Prostate gland (tissue), 2 donors: ENCODE measurements around the gene POSTN. TPM values are rescaled to one million over a fixed set of nuclear protein-coding genes. Genes with fewer than 3 reads are reported as not detected.

Experiments
- DNase-seq: peaks from one replicate; pipeline ENCODE4 v3.0.0-alpha.2; 2019; ENCODE audit warnings: low spot score
- H3K27ac ChIP-seq, 2 donors: fragments of 200-600 bp; sonication (generic); 2 replicates each; pipeline ENCODE4 v1.5.1; 2017 to 2019
- H3K27me3 ChIP-seq: fragments of 200-600 bp; sonication (generic); replicated peaks from 2 replicates; pipeline ENCODE4 v1.5.1; 2019; ENCODE audit not compliant: insufficient read depth
- H3K36me3 ChIP-seq, 2 donors: fragments of 200-600 bp; sonication (generic); 1 replicate in 1 of 2; 2 replicates in 1 of 2; pipeline versions ENCODE4 v1.5.1 to v1.8.1; 2017 to 2019
- H3K4me1 ChIP-seq: fragments of 200-600 bp; sonication (generic); replicated peaks from 2 replicates; pipeline ENCODE4 v1.5.1; 2019
- H3K4me3 ChIP-seq, 2 donors: fragments of 200-600 bp; sonication (generic); 2 replicates each; pipeline ENCODE4 v1.5.1; 2017 to 2019
- H3K9me3 ChIP-seq: fragments of 200-600 bp; sonication (generic); 2 replicates; pipeline ENCODE4 v1.5.1; 2017
- CTCF ChIP-seq, 4 experiments: fragments of 200-600 bp in 2 of 4; fragments of 450-650 bp in 2 of 4; sonication (generic) in 2 of 4; IDR thresholded peaks; 1 replicate in 3 of 4; 2 replicates in 1 of 4; pipeline ENCODE4 v1.5.1; 2016 to 2019; ENCODE audit warnings: antibody characterized with exemption in 4 of 4, mild to moderate bottlenecking in 2 of 4, moderate library complexity in 2 of 4
- POLR2A ChIP-seq: fragments of 450-650 bp; IDR thresholded peaks from one replicate; pipeline ENCODE4 v1.6.1; 2016; ENCODE audit warnings: antibody characterized with exemption, mild to moderate bottlenecking
- POLR2AphosphoS5 ChIP-seq: sonication (generic); formaldehyde crosslinking; IDR thresholded peaks from one replicate; pipeline ENCODE4 v1.6.1; 2017; ENCODE audit warnings: antibody characterized with exemption
- WGBS: methylation state at CpG from one replicate; pipeline ENCODE4 v1.1.5; 2018; 5-methylcytosine and 5-hydroxymethylcytosine counted together
- intact Hi-C: fragments of 100-400 bp; cut with DNase I; formaldehyde crosslinking; loops from one replicate; pipeline ENCODE4 v1.14.2; 2022
- total RNA-seq, 2 donors: library from RNA; depleted of rRNA; stranded (reverse); fragments of >200 nt; gene quantifications; one replicate each; pipeline ENCODE4 v1.1.0, GENCODE V29; 2016

The POSTN gene
- total RNA-seq, 2 donors from 2014 or later, result 8.5 to 28.3 TPM

GRCh38 chr13:37534181-37534580, 64.4 kb downstream of the POSTN start:
- WGBS, result 83% methylated on average over 3 of the region's 3 CpGs

GRCh38 chr13:37531049-37531448, 67.5 kb downstream of the POSTN start:
- TF ChIP-seq POLR2A (no peak), CTCF (IDR thresholded peaks at IDR 0.05) (no peak)
- no peaks in the 10 kb centered on the region for H3K4me1 ChIP-seq
- H3K36me3 ChIP-seq, result no peaks in the 10 kb centered on the region
- intact Hi-C loops, result no loop called here
- no peak for DNase-seq
- H3K4me3 ChIP-seq, result no peak overlapping the region
- WGBS, result 81% methylated on average over 2 of the region's 2 CpGs
- H3K27me3 ChIP-seq, result no peaks in the 10 kb centered on the region
- no peak overlapping the region for H3K27ac ChIP-seq
- H3K9me3 ChIP-seq, result no peaks in the 10 kb centered on the region

More at GRCh38 chr13:37534181-37534580, 64.4 kb downstream of the POSTN start:
- Histone ChIP-seq H3K36me3 (no peaks in the 10 kb centered on the region), H3K27ac (no peak overlapping the region), H3K4me3 (no peak overlapping the region), H3K27me3 (no peaks in the 10 kb centered on the region), H3K9me3 (no peaks in the 10 kb centered on the region), H3K4me1 (no peaks in the 10 kb centered on the region)
- DNase-seq, result no peak
- no peak for TF ChIP-seq CTCF (IDR thresholded peaks at IDR 0.05)
- no peak for TF ChIP-seq POLR2A
- no peak for TF ChIP-seq POLR2AphosphoS5
- intact Hi-C loops, result no loop called here

- TF ChIP-seq POLR2A (no peak), CTCF (IDR thresholded peaks at IDR 0.05) (no peak), POLR2AphosphoS5 (no peak)
- intact Hi-C loops, result no loop called here
These were observed 68.7 kb downstream of the POSTN start for GRCh38 chr13:37529751-37530385.

GRCh38 chr13:37526710-37527473, 71.7 kb downstream of the POSTN start:
- H3K27ac ChIP-seq, result no peak overlapping the region
- intact Hi-C loops, result no loop called here
- H3K4me3 ChIP-seq, result no peak overlapping the region
- no peaks in the 10 kb centered on the region for H3K36me3 ChIP-seq
- no peaks in the 10 kb centered on the region for H3K27me3 ChIP-seq
- 65% methylated on average over 3 of the region's 3 CpGs for WGBS
- H3K9me3 ChIP-seq, result no peaks in the 10 kb centered on the region
- H3K4me1 ChIP-seq, result no peaks in the 10 kb centered on the region
- TF ChIP-seq POLR2AphosphoS5, result no peak
- no peak for TF ChIP-seq POLR2A
- TF ChIP-seq CTCF (IDR thresholded peaks at IDR 0.05), result no peak
- DNase-seq, result no peak

More at GRCh38 chr13:37529751-37530385, 68.7 kb downstream of the POSTN start:
- Histone ChIP-seq H3K36me3 (no peaks in the 10 kb centered on the region), H3K4me1 (no peaks in the 10 kb centered on the region), H3K9me3 (no peaks in the 10 kb centered on the region), H3K27me3 (no peaks in the 10 kb centered on the region), H3K27ac (no peak overlapping the region), H3K4me3 (no peak overlapping the region)
- no peak for DNase-seq
- WGBS, result 73% methylated on average over 2 of the region's 2 CpGs

- Histone ChIP-seq H3K9me3 (no peaks in the 10 kb centered on the region), H3K4me1 (no peaks in the 10 kb centered on the region), H3K36me3 (no peaks in the 10 kb centered on the region), H3K4me3 (no peak overlapping the region), H3K27ac (no peak overlapping the region), H3K27me3 (no peaks in the 10 kb centered on the region)
- intact Hi-C loops, result no loop called here
- 100% methylated on average over 1 of the region's 1 CpG for WGBS
- DNase-seq, result no peak
- TF ChIP-seq CTCF (IDR thresholded peaks at IDR 0.05), result no peak
- no peak for TF ChIP-seq POLR2A
- no peak for TF ChIP-seq POLR2AphosphoS5
These were observed 83.3 kb downstream of the POSTN start for GRCh38 chr13:37515226-37515625.
